KOPT-K1 (cell line): ENCODE results near the gene HOXD13.
A peak's percentile ranks its signal among the peaks of the same experiment; 100 is the strongest.

Experiments
- H3K27ac ChIP-seq: fragments of 200-600 bp; sonication (generic); 2 replicates; pipeline ENCODE4 v1.5.1; 2016; ENCODE audit warnings: antibody characterized with exemption, mild to moderate bottlenecking, low read depth, low read length; ENCODE audit not compliant: poor library complexity, severe bottlenecking
- H3K36me3 ChIP-seq: fragments of 200-600 bp; sonication (generic); 2 replicates; pipeline ENCODE4 v1.5.1; 2017; ENCODE audit warnings: antibody characterized with exemption, mild to moderate bottlenecking, low read length, moderate library complexity; ENCODE audit not compliant: insufficient read depth
- H3K9me3 ChIP-seq: fragments of 200-600 bp; sonication (generic); 2 replicates; pipeline ENCODE4 v1.5.1; 2017; ENCODE audit warnings: antibody characterized with exemption, low read length, mild to moderate bottlenecking; ENCODE audit not compliant: insufficient read depth, poor library complexity, severe bottlenecking

Gene HOXD13

GRCh38 chr2:176087330-176088047, 5.0 kb upstream of the HOXD13 start:
- Histone ChIP-seq H3K9me3 (no peaks in the 10 kb centered on the region), H3K36me3 (no peaks in the 10 kb centered on the region), H3K27ac (no peak overlapping the region)

DNA sequence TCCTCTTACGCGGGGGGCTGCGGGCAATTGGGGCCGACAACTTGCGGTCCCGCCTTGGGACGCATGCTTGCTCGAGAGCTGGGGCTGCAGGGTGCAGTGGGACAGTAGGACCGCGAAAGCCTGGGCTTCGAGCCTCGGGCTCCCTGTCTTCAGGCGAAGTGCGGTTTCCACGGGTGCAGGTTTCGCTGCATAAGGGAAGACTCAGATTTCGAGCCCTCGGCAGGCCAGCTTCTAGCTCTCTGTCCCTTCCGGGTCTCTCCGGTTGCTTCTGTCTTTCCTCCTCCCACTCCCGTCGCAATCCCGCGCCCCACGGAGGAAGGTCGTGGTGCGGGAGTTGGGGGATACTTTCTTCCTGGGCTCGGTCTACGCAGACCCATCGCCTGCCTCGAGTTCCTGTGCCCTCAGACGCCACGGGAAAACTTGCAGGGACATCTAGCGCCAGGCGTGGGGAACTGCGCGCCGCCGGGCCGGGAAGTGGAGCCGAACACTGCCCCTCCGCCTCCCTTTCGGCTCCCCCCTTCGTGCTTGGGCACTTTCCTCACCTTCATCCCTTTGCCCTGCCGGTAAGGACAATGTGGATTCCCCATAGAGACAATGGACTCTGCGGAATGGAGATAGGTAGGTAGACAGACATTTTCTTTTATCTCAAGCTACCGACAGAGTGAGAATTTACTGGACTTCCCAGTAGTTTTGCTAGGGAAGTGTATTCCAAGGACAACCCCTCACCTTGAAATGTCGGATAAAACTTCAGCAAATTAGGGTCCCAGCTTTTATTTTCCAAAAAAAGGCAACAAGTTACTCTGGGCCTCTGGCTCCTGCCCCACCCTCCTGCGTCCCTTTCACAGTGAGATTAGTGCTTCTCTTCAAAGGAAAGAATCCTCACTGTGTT, 4.2 kb upstream of the HOXD13 start:
- Histone ChIP-seq H3K9me3 (no peaks in the 10 kb centered on the region), H3K36me3 (no peaks in the 10 kb centered on the region), H3K27ac (no peak overlapping the region)

DNA sequence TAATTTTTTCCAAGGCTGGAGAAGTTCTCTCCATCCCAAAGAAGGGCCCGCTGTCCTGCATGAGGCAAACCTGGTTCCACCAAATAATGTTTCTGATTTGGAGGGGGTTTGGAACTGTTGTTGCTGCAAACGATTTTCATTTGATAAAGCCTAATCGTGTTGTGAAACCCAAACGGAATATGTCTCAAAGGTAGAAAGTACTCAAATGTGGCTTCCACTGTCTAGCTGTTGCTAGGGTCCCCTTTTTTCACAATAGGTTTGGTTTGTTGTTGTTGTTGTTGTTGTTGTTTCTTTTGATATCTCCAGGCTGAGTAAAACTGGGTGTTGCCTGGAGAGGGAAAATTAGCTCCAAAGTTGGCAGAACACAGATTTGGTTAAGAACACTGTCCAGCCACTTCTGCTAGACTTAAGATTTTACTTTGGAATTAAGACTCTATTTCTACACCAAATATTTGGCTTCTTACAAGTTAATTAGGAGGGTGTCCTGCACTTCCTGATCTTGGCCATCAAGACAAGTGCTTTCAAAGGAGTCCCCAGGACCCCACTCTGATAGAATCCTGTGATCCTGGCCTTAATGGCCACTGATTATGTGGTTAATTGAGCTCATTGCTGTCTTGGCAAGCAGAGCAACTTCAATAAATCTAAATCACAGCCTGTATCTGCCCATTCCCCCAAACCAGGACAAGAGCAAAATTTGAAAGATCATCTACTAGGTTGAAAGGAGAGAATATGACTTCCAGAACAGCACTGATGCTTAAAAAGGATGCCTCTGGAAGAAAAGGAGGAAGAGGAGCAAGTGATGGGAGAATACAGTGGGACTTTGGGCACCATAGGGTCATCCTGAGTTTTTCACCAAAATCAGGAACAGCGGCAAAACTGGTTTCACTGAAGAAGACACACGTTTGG, 3.3 kb upstream of the HOXD13 start:
- H3K9me3 ChIP-seq, result no peaks in the 10 kb centered on the region
- H3K27ac ChIP-seq, result no peak overlapping the region
- no peaks in the 10 kb centered on the region for H3K36me3 ChIP-seq

GRCh38 chr2:176089843-176090395, 2.6 kb upstream of the HOXD13 start:
- Histone ChIP-seq H3K9me3 (no peaks in the 10 kb centered on the region), H3K36me3 (no peaks in the 10 kb centered on the region), H3K27ac (no peak overlapping the region)

DNA sequence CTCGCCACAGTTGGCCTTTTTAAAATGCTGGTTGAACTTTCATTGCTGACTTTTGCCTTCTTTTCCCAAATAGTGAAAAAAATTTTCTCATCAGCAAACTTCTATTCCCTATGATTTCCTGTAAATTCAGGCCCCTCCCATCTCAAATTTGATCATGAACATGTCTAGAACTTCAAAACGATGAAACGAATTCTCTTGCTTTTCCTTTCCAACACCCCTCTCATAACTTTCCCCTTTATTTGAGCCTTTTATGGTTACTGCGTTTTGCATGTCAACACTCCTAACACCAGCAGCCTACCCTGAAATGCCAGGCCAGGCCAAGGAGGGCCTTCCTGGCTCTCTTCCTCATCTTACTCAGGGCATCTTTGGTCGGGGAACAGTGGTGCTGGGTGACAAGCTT, 1.7 kb upstream of the HOXD13 start:
- Histone ChIP-seq H3K36me3 (no peaks in the 10 kb centered on the region), H3K9me3 (no peaks in the 10 kb centered on the region), H3K27ac (no peak overlapping the region)

DNA sequence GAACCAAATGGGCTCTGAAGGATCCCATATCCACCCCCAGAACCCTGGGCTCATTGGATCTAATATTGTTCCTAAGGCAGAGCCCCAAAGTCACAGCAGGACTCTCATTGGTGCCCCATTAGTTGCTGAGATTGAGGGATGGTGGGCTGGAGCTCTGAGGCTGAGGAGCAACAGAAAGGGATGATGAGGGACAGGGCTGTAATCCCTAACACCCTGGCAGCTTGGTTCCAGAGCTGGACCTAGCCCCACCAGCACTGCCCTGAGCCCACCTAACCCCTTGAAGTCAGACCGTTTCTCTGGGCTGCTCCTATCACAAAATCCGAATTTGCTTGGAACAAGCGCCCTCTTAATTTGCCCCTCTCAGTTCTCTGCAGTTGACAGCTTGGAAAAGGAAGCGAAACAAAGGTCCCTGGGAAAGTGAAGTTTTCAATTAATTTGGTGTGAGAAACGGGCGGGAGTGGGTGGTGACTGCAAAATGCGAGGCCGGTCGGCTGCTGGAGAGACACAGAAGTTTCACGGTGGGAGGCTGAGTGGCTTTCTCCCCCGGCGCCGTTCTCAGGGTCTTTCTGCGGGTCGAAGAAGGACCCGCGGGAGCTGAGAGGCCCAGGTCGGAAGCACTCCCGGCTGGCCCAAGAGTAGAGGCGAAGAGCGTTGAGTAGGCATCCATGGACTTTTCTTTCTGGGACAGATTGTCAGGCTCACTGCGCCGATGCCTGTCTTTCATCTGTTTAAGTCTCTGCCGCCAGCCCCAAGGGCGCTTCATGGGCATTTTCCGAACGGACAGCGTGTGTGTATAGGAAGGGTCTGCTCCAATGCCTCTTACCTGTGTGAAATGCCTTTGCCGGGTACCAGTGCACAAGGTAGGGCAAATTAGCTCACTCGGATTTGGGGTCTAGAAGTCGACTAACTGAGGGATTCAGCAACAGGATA, 927 bp upstream of the HOXD13 start:
- Histone ChIP-seq H3K27ac (no peak overlapping the region), H3K9me3 (no peaks in the 10 kb centered on the region), H3K36me3 (no peaks in the 10 kb centered on the region)

GRCh38 chr2:176093145-176093897, 800 bp downstream of the HOXD13 start:
- Histone ChIP-seq H3K36me3 (no peaks in the 10 kb centered on the region), H3K9me3 (no peaks in the 10 kb centered on the region), H3K27ac (no peak overlapping the region)

DNA sequence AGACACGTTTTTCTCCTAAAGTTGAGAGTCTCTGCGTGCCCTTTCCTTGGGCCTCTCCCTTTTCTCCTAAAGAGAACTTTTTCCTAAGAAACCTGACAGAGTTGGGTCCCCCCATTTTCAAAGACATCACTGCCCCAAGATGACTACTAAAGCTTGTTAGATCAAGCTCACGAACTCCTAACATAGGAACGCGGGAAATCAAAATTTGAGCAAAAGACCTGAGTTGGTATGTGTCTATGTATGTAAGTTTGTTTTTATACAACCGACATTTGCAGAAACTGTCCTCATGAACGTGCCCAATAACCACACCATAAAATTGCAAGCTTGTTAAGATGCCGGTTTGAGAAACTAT, 1.4 kb downstream of the HOXD13 start:
- Histone ChIP-seq H3K27ac (no peak overlapping the region), H3K9me3 (no peaks in the 10 kb centered on the region), H3K36me3 (no peaks in the 10 kb centered on the region)

GRCh38 chr2:176094349-176094748, 1.8 kb downstream of the HOXD13 start:
- no peaks in the 10 kb centered on the region for H3K9me3 ChIP-seq
- no peaks in the 10 kb centered on the region for H3K36me3 ChIP-seq
- no peak overlapping the region for H3K27ac ChIP-seq

GRCh38 chr2:176095421-176095820, 2.9 kb downstream of the HOXD13 start:
- Histone ChIP-seq H3K36me3 (no peaks in the 10 kb centered on the region), H3K27ac (no peak overlapping the region), H3K9me3 (no peaks in the 10 kb centered on the region)

DNA sequence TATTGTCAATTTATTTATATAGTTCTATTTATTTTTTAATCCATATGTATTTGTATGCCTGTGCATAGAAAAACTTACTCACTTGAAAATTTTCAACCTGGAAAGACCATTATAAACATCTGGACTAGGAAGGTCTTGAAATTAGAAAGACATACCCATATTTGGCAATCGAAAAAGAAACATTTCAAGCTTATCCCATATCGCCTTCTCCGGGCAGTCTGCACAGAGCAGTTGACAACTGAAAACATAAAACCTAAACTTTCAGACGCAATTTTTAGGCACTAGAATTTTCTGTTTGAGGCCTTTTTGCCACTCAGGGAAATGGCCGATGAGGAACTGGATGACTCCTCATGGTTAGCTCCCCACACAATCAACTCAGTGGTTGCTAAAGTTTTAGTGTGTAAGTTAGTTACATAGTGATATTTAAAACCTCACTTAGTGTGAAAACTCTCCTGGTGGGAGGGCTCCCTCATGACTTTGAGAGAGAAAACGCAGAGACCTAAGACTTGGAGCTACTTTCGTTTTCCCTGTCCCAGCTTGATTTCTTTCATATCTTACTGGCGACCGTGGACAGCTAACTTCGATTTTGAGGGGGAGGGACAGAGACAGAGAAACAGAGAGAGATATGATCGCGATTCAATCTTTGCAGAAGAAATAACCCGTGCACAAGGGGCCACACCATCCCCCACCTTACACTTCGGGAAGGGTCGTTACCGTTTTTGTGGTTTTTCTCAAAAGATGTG, 3.9 kb downstream of the HOXD13 start:
- Histone ChIP-seq H3K9me3 (no peaks in the 10 kb centered on the region), H3K27ac (peak overlapping the region; percentile 10), H3K36me3 (no peaks in the 10 kb centered on the region)

DNA sequence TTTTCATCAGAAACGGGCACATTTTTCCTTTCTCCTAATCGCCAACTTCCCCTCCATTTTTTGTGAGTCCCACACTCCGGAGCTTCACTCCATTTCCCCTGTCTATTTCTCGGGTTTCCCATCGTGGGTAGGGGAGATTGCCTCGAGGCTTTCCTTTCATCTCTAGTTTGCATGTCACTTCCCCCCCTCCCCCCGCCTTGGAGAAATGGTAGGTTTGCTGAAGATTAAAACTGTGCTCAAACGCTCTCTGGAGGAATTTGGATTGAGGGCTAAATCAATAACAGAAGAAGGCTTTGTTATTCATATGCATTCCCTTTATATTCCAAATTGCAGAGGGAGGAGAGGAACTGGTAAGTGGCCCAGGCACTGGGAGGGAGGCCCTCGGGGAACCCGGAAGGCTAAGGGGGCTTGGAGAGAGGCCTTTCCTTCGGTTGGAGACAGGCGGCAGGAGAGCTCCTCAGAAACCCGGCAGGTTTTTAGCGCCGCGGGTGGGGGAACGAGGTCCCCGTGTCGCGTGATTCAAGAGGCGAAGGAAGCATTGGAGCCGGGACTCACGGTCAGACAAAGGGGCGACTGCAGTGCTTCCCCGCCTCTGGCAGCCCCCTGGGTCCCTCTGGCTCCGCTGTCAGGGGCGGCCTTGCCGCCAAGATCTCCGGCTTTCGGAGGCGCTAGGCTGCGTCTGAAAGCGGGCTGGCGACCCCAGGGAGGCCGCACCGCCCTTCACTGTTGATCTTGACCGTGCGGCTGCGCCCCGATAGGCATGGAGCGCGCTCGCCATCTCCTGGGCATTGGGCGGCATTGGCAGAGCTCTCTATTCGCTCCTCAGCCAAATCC, 4.7 kb downstream of the HOXD13 start:
- Histone ChIP-seq H3K36me3 (no peaks in the 10 kb centered on the region), H3K27ac (peak overlapping the region; percentile 10), H3K9me3 (no peaks in the 10 kb centered on the region)
